Measurements from ENCODE around the gene CNOT11.
"Not testable (repeated sequence)": the region's sequence is repeated elsewhere in the genome, so short reads cannot be mapped to it uniquely, and the experiment has no call there.

The CNOT11 gene

GRCh38 chr2:101308432-101309210 lies 55.9 kb downstream of the CNOT11 start, which contains the start of gene RNF149:
RNF149 (minus strand) TSS chr2:101308701; CDS start chr2:101308588, 113 bp downstream.
- H3K4me3 ChIP-seq (ENCODE audit: control insufficient read depth, low read depth, low read length), result peak within 1 kb of the TSS; percentile 89
- peak; percentile 49 for DNase-seq (ENCODE audit: low read depth)
- no peak for TF ChIP-seq CTCF (IDR thresholded peaks at IDR 0.05; ENCODE audit: control insufficient read depth, insufficient read depth, low read depth, low read length, missing control alignments)

DNA sequence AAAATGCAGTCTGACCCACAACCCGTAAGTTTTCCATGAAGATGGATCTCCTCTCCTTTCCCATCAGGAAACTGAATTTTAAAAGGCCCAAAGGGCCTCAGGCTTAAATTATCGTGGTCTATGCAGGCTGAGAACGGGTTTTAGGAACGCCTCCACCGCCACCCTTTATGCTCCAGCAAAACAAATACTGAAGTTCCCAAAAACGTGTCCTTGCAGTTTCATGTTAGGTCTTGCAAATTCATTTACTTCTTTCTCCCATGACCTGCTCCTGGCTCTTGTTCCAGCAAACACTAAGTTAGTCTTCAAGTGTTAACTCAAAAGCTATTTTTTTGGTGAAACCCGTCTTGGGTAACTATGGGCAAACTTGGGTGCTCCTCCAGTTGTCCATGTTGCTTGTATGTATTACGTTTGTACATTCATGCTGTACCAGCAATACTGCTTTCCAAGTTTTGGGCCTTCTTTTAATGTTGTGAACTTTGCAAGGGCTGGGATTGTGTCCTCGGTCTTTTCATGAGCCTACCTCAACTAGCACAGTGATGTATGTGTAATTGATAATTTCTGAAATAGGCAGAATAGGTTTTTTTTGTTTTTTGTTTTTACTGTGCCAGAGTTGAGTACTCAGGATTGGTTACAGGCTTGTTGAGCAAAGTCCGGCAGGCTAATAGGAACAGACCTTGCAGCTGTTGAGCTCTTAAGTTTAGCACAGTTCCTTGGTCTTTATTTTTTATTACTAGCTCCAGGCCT lies 57.6 kb downstream of the CNOT11 start:
- DNase-seq (ENCODE audit: low read depth), result no peak
- no peak overlapping the region for H3K4me3 ChIP-seq (ENCODE audit: control insufficient read depth, low read depth, low read length)
- TF ChIP-seq CTCF (IDR thresholded peaks at IDR 0.05; ENCODE audit: control insufficient read depth, insufficient read depth, low read depth, low read length, missing control alignments), result no peak

GRCh38 chr2:101310834-101311695 lies 58.4 kb downstream of the CNOT11 start:
- H3K4me3 ChIP-seq (ENCODE audit: control insufficient read depth, low read depth, low read length), result no peak overlapping the region
- no peak for DNase-seq (ENCODE audit: low read depth)
- TF ChIP-seq CTCF (IDR thresholded peaks at IDR 0.05; ENCODE audit: control insufficient read depth, insufficient read depth, low read depth, low read length, missing control alignments), result no peak

GRCh38 chr2:101311696-101312017 lies 59.0 kb downstream of the CNOT11 start:
- no peak for DNase-seq (ENCODE audit: low read depth)
- no peak overlapping the region for H3K4me3 ChIP-seq (ENCODE audit: control insufficient read depth, low read depth, low read length)
- TF ChIP-seq CTCF (IDR thresholded peaks at IDR 0.05; ENCODE audit: control insufficient read depth, insufficient read depth, low read depth, low read length, missing control alignments), result no peak

DNA sequence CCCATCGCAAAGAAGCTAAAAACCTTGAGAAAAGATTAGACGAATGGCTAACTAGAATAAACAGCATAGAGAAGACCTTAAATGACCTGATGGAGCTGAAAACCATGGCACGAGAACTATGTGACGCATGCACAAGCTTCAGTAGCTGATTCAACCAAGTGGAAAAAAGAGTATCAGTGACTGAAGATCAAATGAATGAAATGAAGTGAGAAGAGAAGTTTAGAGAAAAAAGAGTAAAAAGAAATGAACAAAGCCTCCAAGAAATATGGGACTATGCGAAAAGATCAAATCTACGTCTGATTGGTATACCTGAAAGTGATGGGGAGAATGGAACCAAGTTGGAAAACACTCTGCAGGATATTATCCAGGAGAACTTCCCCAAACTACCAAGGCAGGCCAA lies 63.9 kb downstream of the CNOT11 start:
- not testable (repeated sequence) for DNase-seq (ENCODE audit: low read depth); H3K4me3 ChIP-seq (ENCODE audit: control insufficient read depth, low read depth, low read length)
